Subcutaneous adipose tissue (tissue), 4 donors: ENCODE results near the gene TASP1. TPM values are rescaled to one million over a fixed set of nuclear protein-coding genes. Genes with fewer than 3 reads are reported as not detected.

Source experiments
- CTCF ChIP-seq: fragments of 450-650 bp; IDR thresholded peaks from one replicate; pipeline ENCODE4 v1.5.1; 2016; ENCODE audit warnings: low read depth, mild to moderate bottlenecking, control low read depth, antibody characterized with exemption, moderate library complexity
- total RNA-seq, 4 donors: library from RNA; depleted of rRNA; stranded (reverse); fragments of >200 nt; gene quantifications; one replicate each; pipeline ENCODE4 v1.1.0, GENCODE V29; 2016

Gene TASP1
- total RNA-seq, 4 donors from 2014 or later = 9.5 to 23.7 (median 11.8) TPM

DNA sequence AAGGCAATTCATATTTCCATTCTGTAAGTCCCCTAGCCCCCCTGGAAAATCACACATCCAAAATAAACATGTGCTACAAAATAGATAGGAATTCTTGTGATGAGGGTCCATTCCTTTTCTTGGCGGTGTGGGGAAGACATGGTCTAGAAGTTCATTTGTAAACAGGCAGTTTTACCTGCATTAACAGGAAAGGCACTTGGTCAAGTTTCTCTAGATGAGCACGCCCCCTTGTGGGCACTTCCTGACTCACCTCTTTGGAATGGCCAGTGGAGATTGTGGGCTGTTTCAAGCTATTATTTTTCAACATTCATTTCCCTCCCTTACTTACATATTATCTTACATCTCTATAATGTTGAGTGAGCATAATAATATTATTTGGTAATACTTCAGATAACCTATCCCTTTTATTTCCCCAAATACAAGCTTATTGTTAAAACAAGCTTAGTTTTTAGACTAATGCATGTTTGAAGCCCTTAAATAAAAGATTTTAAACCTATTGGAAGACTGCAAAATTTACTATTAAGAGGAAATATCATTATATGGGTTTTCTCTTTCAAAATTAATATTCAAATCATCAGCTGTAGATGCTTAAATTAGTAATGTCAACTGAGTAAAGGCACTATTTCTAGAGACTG lies 92.1 kb downstream of the TASP1 start:
- no peak for TF ChIP-seq CTCF

DNA sequence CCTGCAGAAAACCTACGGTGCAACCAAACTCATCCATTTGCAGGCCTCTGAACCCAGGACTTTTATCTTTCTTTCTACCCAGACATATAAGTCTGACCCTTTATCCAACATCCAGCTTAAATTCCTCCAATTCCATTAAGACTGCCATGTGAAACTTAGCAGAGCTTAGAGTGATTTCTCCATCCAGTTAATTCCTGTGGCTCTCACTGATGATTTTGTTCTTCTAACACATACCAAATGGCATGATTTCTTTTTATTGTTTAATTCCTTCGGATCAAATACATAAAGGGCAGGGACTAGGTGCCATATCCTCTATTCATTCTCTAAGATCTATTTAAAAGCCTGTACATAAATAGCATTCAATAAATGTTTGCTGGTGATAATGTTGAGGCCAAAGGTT lies 92.9 kb downstream of the TASP1 start:
- no peak for TF ChIP-seq CTCF

DNA sequence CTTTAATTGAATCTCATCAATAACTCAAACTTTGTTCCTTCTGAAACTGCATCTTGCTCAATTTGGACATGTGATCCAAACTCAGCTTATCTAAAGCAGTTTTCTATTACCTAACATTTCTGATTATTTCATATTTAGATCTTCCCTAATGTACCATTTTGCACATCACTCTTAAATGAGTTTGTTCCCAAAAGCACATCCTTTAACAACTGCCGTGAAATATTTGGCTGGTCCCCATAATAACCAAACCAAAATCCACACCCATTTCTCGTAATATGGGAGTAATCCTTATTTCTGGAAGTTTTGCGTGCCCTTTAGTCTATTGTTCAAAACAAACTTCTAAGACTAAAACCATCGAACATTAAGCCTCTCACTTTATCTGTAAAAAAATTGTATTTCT lies 94.9 kb downstream of the TASP1 start:
- no peak for TF ChIP-seq CTCF

DNA sequence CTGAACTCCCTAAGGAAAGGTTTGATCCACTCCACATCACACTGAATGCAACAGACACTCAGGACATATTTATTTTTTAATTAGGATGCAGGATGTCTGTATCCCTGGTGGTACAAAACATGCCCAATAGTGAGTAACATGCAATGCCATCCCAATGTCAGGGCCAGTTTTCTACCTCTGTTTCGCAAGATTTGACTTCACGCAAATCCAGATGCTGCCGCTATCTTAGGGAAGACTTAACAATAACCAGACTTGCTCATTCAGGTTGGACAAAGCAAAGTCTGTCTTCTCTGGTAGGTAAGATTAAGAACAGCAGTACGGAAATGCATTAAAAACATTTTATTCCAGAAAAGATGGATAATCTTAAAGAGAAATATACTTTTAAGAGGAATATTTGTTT lies 103.1 kb downstream of the TASP1 start:
- TF ChIP-seq CTCF = no peak

- no peak for TF ChIP-seq CTCF
Observed at GRCh38 chr20:13533946-13534345, 104.8 kb downstream of the TASP1 start.

DNA sequence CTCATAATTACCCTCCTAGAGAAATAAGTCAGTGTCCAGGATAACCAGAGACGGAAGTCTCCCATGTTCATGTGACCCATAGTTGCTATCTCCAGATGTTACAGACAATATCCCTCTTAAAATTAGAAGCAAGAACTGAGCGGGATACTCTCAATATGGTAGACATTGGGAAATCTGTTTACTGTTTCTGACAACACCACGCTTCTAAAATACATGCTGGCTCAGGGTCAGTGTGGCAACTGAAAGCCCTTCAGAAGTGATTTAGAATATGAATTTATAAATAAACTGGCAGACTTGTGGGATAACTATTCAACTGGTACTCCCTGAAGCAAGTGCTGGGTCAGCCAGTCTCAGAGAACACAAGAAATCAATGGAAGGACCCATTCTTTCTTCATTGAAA lies 108.6 kb downstream of the TASP1 start:
- no peak for TF ChIP-seq CTCF

DNA sequence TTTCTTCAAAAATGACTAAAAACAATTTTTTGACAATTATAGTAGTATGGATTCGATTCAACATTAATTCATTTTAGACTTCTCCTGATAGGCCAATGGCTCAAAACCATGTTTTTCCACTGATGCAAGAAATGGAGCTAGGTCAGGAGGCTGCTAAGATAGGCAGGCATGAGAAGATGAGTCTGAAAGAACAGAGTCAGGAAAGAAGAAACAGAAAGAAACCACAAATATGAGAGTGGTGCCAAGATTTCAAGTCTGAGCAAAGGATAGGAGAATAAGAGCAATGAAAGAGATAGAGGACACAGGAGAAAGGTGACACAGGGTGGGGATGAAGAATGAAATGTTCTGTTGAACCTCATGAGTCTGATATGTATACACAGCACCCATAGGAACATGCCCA lies 112.2 kb downstream of the TASP1 start:
- TF ChIP-seq CTCF = no peak
